C4-2B (cell line): ENCODE results near the gene ANKLE1.

Experiments used
- ZFX ChIP-seq: fragments of 450-650 bp; IDR thresholded peaks from 2 replicates; pipeline ENCODE4 v1.6.1; 2017
- TF ChIP-seq, protein P1 (sequence below): fragments of 450-650 bp; conservative IDR thresholded peaks from 2 replicates; pipeline ENCODE4 v1.5.1; 2017; ENCODE audit warnings: mild to moderate bottlenecking

- TF ChIP-seq, protein P1, sequence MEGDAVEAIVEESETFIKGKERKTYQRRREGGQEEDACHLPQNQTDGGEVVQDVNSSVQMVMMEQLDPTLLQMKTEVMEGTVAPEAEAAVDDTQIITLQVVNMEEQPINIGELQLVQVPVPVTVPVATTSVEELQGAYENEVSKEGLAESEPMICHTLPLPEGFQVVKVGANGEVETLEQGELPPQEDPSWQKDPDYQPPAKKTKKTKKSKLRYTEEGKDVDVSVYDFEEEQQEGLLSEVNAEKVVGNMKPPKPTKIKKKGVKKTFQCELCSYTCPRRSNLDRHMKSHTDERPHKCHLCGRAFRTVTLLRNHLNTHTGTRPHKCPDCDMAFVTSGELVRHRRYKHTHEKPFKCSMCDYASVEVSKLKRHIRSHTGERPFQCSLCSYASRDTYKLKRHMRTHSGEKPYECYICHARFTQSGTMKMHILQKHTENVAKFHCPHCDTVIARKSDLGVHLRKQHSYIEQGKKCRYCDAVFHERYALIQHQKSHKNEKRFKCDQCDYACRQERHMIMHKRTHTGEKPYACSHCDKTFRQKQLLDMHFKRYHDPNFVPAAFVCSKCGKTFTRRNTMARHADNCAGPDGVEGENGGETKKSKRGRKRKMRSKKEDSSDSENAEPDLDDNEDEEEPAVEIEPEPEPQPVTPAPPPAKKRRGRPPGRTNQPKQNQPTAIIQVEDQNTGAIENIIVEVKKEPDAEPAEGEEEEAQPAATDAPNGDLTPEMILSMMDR = no peak
- peak; percentile 72; the same call in 1 of the 2 replicates for TF ChIP-seq ZFX
These were observed 36.1 kb upstream of the ANKLE1 start, which contains the start of gene NR2F6 for GRCh38 chr19:17245535-17245984.
